ENCODE measurements around the gene PLCB1. TPM values are rescaled to one million over a fixed set of nuclear protein-coding genes. Genes with fewer than 3 reads are reported as not detected.

PLCB1 gene
- total and polyA plus RNA-seq, 10 of the 15 experiments (the other 5 are each of a cell fraction or from before 2014, with no cell fraction given): 0.05 to 5.3 (median 0.17) TPM; not detected in 1

DNA sequence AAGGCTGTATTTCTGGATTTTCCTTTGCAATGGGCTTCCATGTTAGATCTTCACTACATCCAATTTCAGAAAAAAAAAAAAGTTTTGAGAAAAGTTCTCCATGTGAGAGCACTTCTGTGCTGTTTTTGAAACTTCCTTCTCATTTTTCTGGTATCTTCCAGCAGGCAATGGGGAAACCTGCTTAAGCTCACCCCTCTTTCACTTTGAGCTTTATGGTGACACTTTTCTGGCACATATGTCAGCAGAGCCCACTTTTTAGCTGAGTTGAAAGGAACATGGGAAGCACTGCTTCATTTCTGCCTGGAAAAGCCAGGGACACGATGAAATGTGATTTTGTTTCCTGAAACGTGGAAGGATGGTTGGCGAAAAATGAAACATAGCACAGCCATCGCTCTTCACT, 293.7 kb downstream of the PLCB1 start (continued):
- TF ChIP-seq, protein P1, sequence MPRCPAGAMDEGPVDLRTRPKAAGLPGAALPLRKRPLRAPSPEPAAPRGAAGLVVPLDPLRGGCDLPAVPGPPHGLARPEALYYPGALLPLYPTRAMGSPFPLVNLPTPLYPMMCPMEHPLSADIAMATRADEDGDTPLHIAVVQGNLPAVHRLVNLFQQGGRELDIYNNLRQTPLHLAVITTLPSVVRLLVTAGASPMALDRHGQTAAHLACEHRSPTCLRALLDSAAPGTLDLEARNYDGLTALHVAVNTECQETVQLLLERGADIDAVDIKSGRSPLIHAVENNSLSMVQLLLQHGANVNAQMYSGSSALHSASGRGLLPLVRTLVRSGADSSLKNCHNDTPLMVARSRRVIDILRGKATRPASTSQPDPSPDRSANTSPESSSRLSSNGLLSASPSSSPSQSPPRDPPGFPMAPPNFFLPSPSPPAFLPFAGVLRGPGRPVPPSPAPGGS (IDR thresholded peaks at IDR 0.05; ENCODE audit: borderline replicate concordance, insufficient read depth, low read depth, low read length, poor library complexity, severe bottlenecking): no peak
- no peak for TF ChIP-seq STAT1 (conservative IDR thresholded peaks at IDR 0.05)

DNA sequence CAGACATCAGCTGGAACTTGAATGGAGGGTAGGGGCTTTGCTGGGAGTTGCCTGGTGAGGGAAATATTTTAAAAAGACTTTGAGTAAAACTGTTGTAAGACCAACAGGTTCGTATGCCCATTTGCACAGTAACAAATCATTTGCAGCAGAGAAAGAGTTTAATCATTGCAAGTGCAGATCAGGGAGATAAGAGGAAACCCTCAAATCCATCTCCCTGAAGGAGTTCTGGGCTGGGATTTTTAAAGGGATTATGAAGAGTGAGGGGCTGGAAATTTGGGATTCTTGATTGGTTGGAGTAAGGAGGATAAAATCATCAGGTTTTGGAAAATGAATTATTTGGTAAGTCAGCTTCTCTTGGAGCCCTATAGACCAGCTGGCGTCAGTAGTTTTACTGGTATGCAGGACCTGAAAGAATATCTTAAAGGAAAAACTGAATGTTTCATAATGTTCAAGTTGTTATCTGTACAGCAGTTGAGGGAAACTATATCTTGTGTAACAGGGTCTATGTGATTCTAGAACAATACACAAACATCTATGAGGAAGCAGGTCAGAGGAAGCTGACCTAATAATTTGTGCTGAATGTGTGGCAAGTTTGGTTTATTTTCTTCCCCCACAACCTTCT, 295.5 kb downstream of the PLCB1 start:
- TF ChIP-seq, protein P2, sequence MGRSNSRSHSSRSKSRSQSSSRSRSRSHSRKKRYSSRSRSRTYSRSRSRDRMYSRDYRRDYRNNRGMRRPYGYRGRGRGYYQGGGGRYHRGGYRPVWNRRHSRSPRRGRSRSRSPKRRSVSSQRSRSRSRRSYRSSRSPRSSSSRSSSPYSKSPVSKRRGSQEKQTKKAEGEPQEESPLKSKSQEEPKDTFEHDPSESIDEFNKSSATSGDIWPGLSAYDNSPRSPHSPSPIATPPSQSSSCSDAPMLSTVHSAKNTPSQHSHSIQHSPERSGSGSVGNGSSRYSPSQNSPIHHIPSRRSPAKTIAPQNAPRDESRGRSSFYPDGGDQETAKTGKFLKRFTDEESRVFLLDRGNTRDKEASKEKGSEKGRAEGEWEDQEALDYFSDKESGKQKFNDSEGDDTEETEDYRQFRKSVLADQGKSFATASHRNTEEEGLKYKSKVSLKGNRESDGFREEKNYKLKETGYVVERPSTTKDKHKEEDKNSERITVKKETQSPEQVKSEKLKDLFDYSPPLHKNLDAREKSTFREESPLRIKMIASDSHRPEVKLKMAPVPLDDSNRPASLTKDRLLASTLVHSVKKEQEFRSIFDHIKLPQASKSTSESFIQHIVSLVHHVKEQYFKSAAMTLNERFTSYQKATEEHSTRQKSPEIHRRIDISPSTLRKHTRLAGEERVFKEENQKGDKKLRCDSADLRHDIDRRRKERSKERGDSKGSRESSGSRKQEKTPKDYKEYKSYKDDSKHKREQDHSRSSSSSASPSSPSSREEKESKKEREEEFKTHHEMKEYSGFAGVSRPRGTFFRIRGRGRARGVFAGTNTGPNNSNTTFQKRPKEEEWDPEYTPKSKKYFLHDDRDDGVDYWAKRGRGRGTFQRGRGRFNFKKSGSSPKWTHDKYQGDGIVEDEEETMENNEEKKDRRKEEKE (IDR thresholded peaks at IDR 0.05): no peak
- no peak for TF ChIP-seq CEBPB (IDR thresholded peaks at IDR 0.05; ENCODE audit: borderline replicate concordance in 1 of 2, low read depth in 2 of 2, low read length in 2 of 2)
- TF ChIP-seq IRF4 (IDR thresholded peaks at IDR 0.05; ENCODE audit: low read depth, low read length): no peak
- no peak for TF ChIP-seq BCL11A (IDR thresholded peaks at IDR 0.05; ENCODE audit: low read depth, low read length)
- TF ChIP-seq NFYA (IDR thresholded peaks at IDR 0.05; ENCODE audit: borderline replicate concordance, low read depth, low read length): no peak
- TF ChIP-seq, protein P3, sequence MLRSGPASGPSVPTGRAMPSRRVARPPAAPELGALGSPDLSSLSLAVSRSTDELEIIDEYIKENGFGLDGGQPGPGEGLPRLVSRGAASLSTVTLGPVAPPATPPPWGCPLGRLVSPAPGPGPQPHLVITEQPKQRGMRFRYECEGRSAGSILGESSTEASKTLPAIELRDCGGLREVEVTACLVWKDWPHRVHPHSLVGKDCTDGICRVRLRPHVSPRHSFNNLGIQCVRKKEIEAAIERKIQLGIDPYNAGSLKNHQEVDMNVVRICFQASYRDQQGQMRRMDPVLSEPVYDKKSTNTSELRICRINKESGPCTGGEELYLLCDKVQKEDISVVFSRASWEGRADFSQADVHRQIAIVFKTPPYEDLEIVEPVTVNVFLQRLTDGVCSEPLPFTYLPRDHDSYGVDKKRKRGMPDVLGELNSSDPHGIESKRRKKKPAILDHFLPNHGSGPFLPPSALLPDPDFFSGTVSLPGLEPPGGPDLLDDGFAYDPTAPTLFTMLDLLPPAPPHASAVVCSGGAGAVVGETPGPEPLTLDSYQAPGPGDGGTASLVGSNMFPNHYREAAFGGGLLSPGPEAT (IDR thresholded peaks at IDR 0.05; ENCODE audit: low read depth): no peak
- TF ChIP-seq MTA3 (IDR thresholded peaks at IDR 0.05; ENCODE audit: borderline replicate concordance, low read length): no peak
- TF ChIP-seq POU2F2 (IDR thresholded peaks at IDR 0.05; ENCODE audit: borderline replicate concordance, low read depth, low read length): no peak
- TF ChIP-seq, protein P4, sequence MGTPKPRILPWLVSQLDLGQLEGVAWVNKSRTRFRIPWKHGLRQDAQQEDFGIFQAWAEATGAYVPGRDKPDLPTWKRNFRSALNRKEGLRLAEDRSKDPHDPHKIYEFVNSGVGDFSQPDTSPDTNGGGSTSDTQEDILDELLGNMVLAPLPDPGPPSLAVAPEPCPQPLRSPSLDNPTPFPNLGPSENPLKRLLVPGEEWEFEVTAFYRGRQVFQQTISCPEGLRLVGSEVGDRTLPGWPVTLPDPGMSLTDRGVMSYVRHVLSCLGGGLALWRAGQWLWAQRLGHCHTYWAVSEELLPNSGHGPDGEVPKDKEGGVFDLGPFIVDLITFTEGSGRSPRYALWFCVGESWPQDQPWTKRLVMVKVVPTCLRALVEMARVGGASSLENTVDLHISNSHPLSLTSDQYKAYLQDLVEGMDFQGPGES (IDR thresholded peaks at IDR 0.05): no peak
- TF ChIP-seq WRNIP1 (IDR thresholded peaks at IDR 0.05; ENCODE audit: borderline replicate concordance, low read depth, low read length): no peak
- intact Hi-C loops (cut with micrococcal nuclease; ENCODE audit: unreplicated experiment) (no loop called here), in situ Hi-C loops (cut with MboI) (no loop called here)
- DNase-seq (ENCODE audit: low read depth, low spot score): no peak
- ChIA-PET SMC1A (ENCODE audit: uncharacterized antibody, unreplicated experiment) (interaction anchor here (1.1 to 2.8 kb wide), 2 partner anchors 14 to 63 kb away, joined by 3 to 6 read pairs; no protein-coding TSS in a partner anchor), CTCF (interaction anchor here (1.6 kb wide), 1 partner anchor 38 kb away, joined by 6 read pairs; no protein-coding TSS in a partner anchor), RAD21 (ENCODE audit: unreplicated experiment) (interaction anchor here (1.2 kb wide), 1 partner anchor 10 kb away, joined by 3 read pairs; no protein-coding TSS in a partner anchor), POLR2A (no interaction called here)
- no peak for FAIRE-seq
- no peak overlapping the region for H3K4me3 ChIP-seq
- H3K79me2 ChIP-seq (ENCODE audit: control insufficient read depth, insufficient read depth, low read length): no peaks in the 10 kb centered on the region
- H2AFZ ChIP-seq (ENCODE audit: control insufficient read depth, low read depth, low read length): no peak overlapping the region
- 39% methylated on average over 2 of the region's 2 CpGs for WGBS (ENCODE audit: insufficient coverage, insufficient replicate concordance, low lambda C conversion rate, missing lambda C conversion rate)
- H3K9ac ChIP-seq (ENCODE audit: control insufficient read depth, insufficient read depth, low read length): no peak overlapping the region
- H3K27me3 ChIP-seq (replicated peaks in 1 of 2; ENCODE audit: control insufficient read depth in 2 of 2, insufficient read depth in 2 of 2, low read length in 1 of 2): no peaks in the 10 kb centered on the region
- ATAC-seq: no peak
- H3K36me3 ChIP-seq (ENCODE audit: control insufficient read depth in 2 of 2, insufficient read depth in 2 of 2, low read length in 1 of 2): no peaks in the 10 kb centered on the region
- H3K4me1 ChIP-seq (ENCODE audit: control insufficient read depth, insufficient read depth, low read length): no peaks in the 10 kb centered on the region
- no peaks in the 10 kb centered on the region for H4K20me1 ChIP-seq (ENCODE audit: control insufficient read depth, insufficient read depth)
- no peak overlapping the region for H3K4me2 ChIP-seq (ENCODE audit: control insufficient read depth, insufficient read depth)
- no peak overlapping the region for H3K27ac ChIP-seq (ENCODE audit: control insufficient read depth, insufficient read depth)
- no peaks in the 10 kb centered on the region for H3K9me3 ChIP-seq (replicated peaks; ENCODE audit: control insufficient read depth, insufficient read depth, low read length)
- BruUV-seq (replicated peaks): no TSS peak
